A549 (cell line): ENCODE data around the gene SPAG9. TPM values are rescaled to one million over a fixed set of nuclear protein-coding genes. Genes with fewer than 3 reads are reported as not detected.
"Not testable (repeated sequence)": the region's sequence is repeated elsewhere in the genome, so short reads cannot be mapped to it uniquely, and the experiment has no call there.

Experiments
- ATAC-seq, 2 experiments: fragments of 200-7000 bp in 1 of 2; fragments of >200 bp in 1 of 2; cut with Nextera tagmentation in 1 of 2; cut with Tn5 transposase in 1 of 2; 3 replicates each; pipeline versions ENCODE4 v1.8.0 to v1.9.1; 2018 to 2020; ENCODE audit warnings: mild to moderate bottlenecking in 1 of 2, moderate library complexity in 1 of 2
- CTCF ChIA-PET: fragments of 300-600 bp; sonication (Branson Sonifier 250); formaldehyde crosslinking; extraction: SDS; loops from one replicate; lab custom pipeline; 2021; ENCODE audit warnings: antibody characterized with exemption, inconsistent platforms; lab: Yijun Ruan, JAX
- POLR2A ChIA-PET: fragments of 350-600 bp; formaldehyde crosslinking; extraction: SDS; loops from one replicate; lab custom pipeline; 2021; ENCODE audit warnings: antibody characterized with exemption, inconsistent platforms; lab: Yijun Ruan, JAX
- DNase-seq, 2 experiments: peaks; one replicate each; pipeline versions ENCODE4 v3.0.0 to v3.0.0-alpha.2; 2011 to 2016; ENCODE audit warnings: low read depth in 1 of 2, low spot score in 1 of 2
- FAIRE-seq: peaks from 2 replicates; lab custom pipeline; 2011; peaks lifted over from hg19 to GRCh38; lab: Jason Lieb, UNC
- H3K27ac ChIP-seq, 2 experiments: fragments of >200 bp; sonication (Bioruptor Twin); formaldehyde crosslinking; 3 replicates each; pipeline ENCODE4 v1.5.1; 2016 to 2017
- H3K4me1 ChIP-seq: fragments of >200 bp; sonication (Bioruptor Twin); formaldehyde crosslinking; 3 replicates; pipeline ENCODE4 v1.6.1; 2016
- H3K4me2 ChIP-seq: fragments of >200 bp; sonication (Bioruptor Twin); formaldehyde crosslinking; 3 replicates; pipeline ENCODE4 v1.6.1; 2016
- H3K4me3 ChIP-seq: fragments of >200 bp; sonication (Bioruptor Twin); formaldehyde crosslinking; 3 replicates; pipeline ENCODE4 v1.5.1; 2016
- H3K9me3 ChIP-seq: fragments of >200 bp; sonication (Bioruptor Twin); formaldehyde crosslinking; 3 replicates; pipeline ENCODE4 v1.6.1; 2016
- ATOH8 ChIP-seq: fragments of 250-450 bp; sonication (Bioruptor Pico); IDR thresholded peaks from 2 replicates; pipeline ENCODE4 v1.5.0; 2020; ENCODE audit warnings: low read depth, mild to moderate bottlenecking, moderate library complexity
- CHD4 ChIP-seq: fragments of 200-600 bp; sonication (generic); IDR thresholded peaks from 2 replicates; pipeline ENCODE4 v1.6.1; 2016; ENCODE audit warnings: antibody characterized with exemption, mild to moderate bottlenecking, borderline replicate concordance
- EHMT2 ChIP-seq: fragments of 200-600 bp; sonication (generic); IDR thresholded peaks from 2 replicates; pipeline ENCODE4 v1.6.1; 2016; ENCODE audit warnings: antibody characterized with exemption, low read depth, mild to moderate bottlenecking, moderate library complexity
- EP300 ChIP-seq, 2 experiments: fragments of >200 bp; sonication (Bioruptor Twin); formaldehyde crosslinking; IDR thresholded peaks; 2 replicates in 1 of 2; 3 replicates in 1 of 2; pipeline ENCODE4 v1.6.1; 2016 to 2017
- FOSL2 ChIP-seq, 2 experiments: fragments of 450-650 bp in 1 of 2; fragments of >200 bp in 1 of 2; sonication (Bioruptor Twin) in 1 of 2; formaldehyde crosslinking; IDR thresholded peaks; 2 replicates each; pipeline versions ENCODE4 v1.5.0 to v1.6.1; 2016 to 2020; ENCODE audit warnings: mild to moderate bottlenecking in 1 of 2, moderate library complexity in 1 of 2
- GATA3 ChIP-seq: IDR thresholded peaks from 2 replicates; pipeline ENCODE4 v1.6.1; 2012; ENCODE audit warnings: borderline replicate concordance
- HES2 ChIP-seq: fragments of >200 bp; sonication (Bioruptor Twin); formaldehyde crosslinking; IDR thresholded peaks from 2 replicates; pipeline ENCODE4 v1.6.1; 2016
- KDM1A ChIP-seq: fragments of 200-600 bp; sonication (generic); IDR thresholded peaks from 2 replicates; pipeline ENCODE4 v1.6.1; 2016; ENCODE audit warnings: low read depth, mild to moderate bottlenecking
- MAZ ChIP-seq: fragments of 150-350 bp; IDR thresholded peaks from 2 replicates; pipeline ENCODE4 v1.6.1; 2014; ENCODE audit warnings: antibody characterized with exemption, low read depth, low read length, borderline replicate concordance
- MYC ChIP-seq: IDR thresholded peaks from 2 replicates; pipeline ENCODE4 v1.6.1; 2012; ENCODE audit warnings: mild to moderate bottlenecking, inconsistent platforms, low read length, improper control_type of control experiment, borderline replicate concordance
- PBX3 ChIP-seq: IDR thresholded peaks from 2 replicates; pipeline ENCODE4 v1.6.1; 2012
- POLR2A ChIP-seq: IDR thresholded peaks from 2 replicates; pipeline ENCODE4 v1.6.1; 2012; ENCODE audit warnings: mild to moderate bottlenecking, low read length
- RCOR1 ChIP-seq: fragments of 150-350 bp; IDR thresholded peaks from 2 replicates; pipeline ENCODE4 v1.6.1; 2014; ENCODE audit warnings: antibody characterized with exemption, low read length, low read depth
- ZNF302 ChIP-seq: fragments of 250-450 bp; sonication (Bioruptor Pico); IDR thresholded peaks from 2 replicates; pipeline ENCODE4 v1.9.0; 2021; ENCODE audit warnings: inconsistent platforms, mild to moderate bottlenecking, moderate library complexity
- ZSCAN20 ChIP-seq: fragments of 250-450 bp; sonication (Bioruptor Pico); IDR thresholded peaks from 2 replicates; pipeline ENCODE4 v1.8.0; 2022; ENCODE audit warnings: mild to moderate bottlenecking, moderate library complexity
- WGBS: methylation state at CpG from one replicate; pipeline ENCODE4 v1.1.6; 2017; ENCODE audit errors: missing lambda C conversion rate; 5-methylcytosine and 5-hydroxymethylcytosine counted together
- polyA plus RNA-seq, 4 experiments: library from polyadenylated mRNA; depleted of rRNA in 3 of 4; stranded (reverse); fragments of >200 nt; fragmentation: RNase III in 1 of 4; extraction: RNeasy Plus Mini Kit Qiagen cat#74134 plus additional on column Dnase treatment in 1 of 4; gene quantifications; 2 replicates in 3 of 4; 3 replicates in 1 of 4; pipeline ENCODE4 v1.2.3, GENCODE V29; 2011 to 2017

Gene SPAG9
- polyA plus RNA-seq, 2 of the 4 experiments (the other 2 are of a cell fraction): 69.0 to 71.1 TPM

GRCh38 chr17:51083981-51084380 lies 36.7 kb downstream of the SPAG9 start:
- FAIRE-seq: no peak
- POLR2A ChIA-PET: no interaction called here
- no peak for ATAC-seq
- Histone ChIP-seq H3K4me1 (peaks cover 34% of the 10 kb centered on the region), H3K4me2 (peak overlapping the region; percentile 11; the same call in 1 of the 3 replicates), H3K9me3 (no peaks in the 10 kb centered on the region), H3K27ac (peak overlapping the region in 1 of 2 experiments; percentile 57; a peak in 1 of 6 replicates), H3K4me3 (no peak overlapping the region)
- 98% methylated on average over 1 of the region's 1 CpG for WGBS
- TF ChIP-seq HES2 (no peak), PBX3 (no peak), POLR2A (no peak), GATA3 (no peak), FOSL2 (IDR thresholded peaks at IDR 0.05) (no peak), FOSL2 (CRISPR knock-in tag; IDR thresholded peaks at IDR 0.05) (no peak), MYC (no peak), EHMT2 (no peak), KDM1A (no peak), RCOR1 (no peak), CHD4 (no peak)
- DNase-seq: no peak
- CTCF ChIA-PET: interaction anchor here (1.8 to 3.4 kb wide), 2 partner anchors 8 to 69 kb away, joined by 4 to 15 read pairs; partner anchors contain the start of gene NME1

GRCh38 chr17:51083364-51083763 lies 37.3 kb downstream of the SPAG9 start:
- POLR2A ChIA-PET, FAIRE-seq, H3K9me3 ChIP-seq, H3K27ac ChIP-seq, ATAC-seq, DNase-seq, H3K4me2 ChIP-seq, H3K4me3 ChIP-seq: not testable (repeated sequence)
- H3K4me1 ChIP-seq: peaks cover 38% of the 10 kb centered on the region
- WGBS: 80% methylated on average over 7 of the region's 7 CpGs
- CTCF ChIA-PET: interaction anchor here (3.4 kb wide), 1 partner anchor 69 kb away, joined by 15 read pairs; the partner anchor contains the start of gene NME1

- no peak for FAIRE-seq
- ATAC-seq: no peak
- no peak for DNase-seq
- Histone ChIP-seq H3K4me3 (no peak overlapping the region), H3K9me3 (no peaks in the 10 kb centered on the region), H3K27ac (0 out of 6 replicates have a peak overlapping the region, but pooled peaks of 1 of the 2 experiments have one; percentile 3), H3K4me2 (0 out of 3 replicates have a peak overlapping the region, but pooled peaks have one; percentile 9), H3K4me1 (peaks cover 8% of the 10 kb centered on the region)
- 76% methylated on average over 5 of the region's 5 CpGs for WGBS
- ChIA-PET POLR2A (interaction anchor here (1.0 kb wide), 1 partner anchor 213 kb away, joined by 3 read pairs; the partner anchor contains the start of gene TOB1), CTCF (interaction anchor here (0.6 to 2.5 kb wide), 3 partner anchors 22 to 202 kb away, joined by 3 to 11 read pairs (median 5); partner anchors contain the start of gene NME1)
- TF ChIP-seq HES2: no peak
- no peak for TF ChIP-seq FOSL2 (IDR thresholded peaks at IDR 0.05)
- peak; percentile 51 for TF ChIP-seq FOSL2 (CRISPR knock-in tag; IDR thresholded peaks at IDR 0.05)
- TF ChIP-seq ZNF302 (CRISPR knock-in tag): no peak
These were observed 41.6 kb downstream of the SPAG9 start for GRCh38 chr17:51079049-51079448.

- TF ChIP-seq ZSCAN20 (CRISPR knock-in tag) (no peak), ATOH8 (no peak), MAZ (no peak), EP300 (IDR thresholded peaks at IDR 0.05) (no peak)
- TF ChIP-seq, all 56 proteins: peak for 0
- no peak for FAIRE-seq
- peaks cover 8% of the 10 kb centered on the region for H3K4me1 ChIP-seq
- WGBS: 95% methylated on average over 5 of the region's 5 CpGs
- CTCF ChIA-PET: interaction anchor here (0.7 to 2.5 kb wide), 4 partner anchors 10 to 40 kb away, joined by 3 to 11 read pairs (median 4); no protein-coding TSS in a partner anchor
- no peak overlapping the region for H3K4me3 ChIP-seq
- H3K27ac ChIP-seq: no peak overlapping the region
- DNase-seq: no peak
- H3K4me2 ChIP-seq: no peak overlapping the region
- H3K9me3 ChIP-seq: no peaks in the 10 kb centered on the region
- POLR2A ChIA-PET: interaction anchor here (1.0 to 1.1 kb wide), 2 partner anchors 43 to 212 kb away, joined by 3 read pairs; partner anchors contain the start of genes SPAG9 and TOB1
- ATAC-seq: no peak
These were observed 42.6 kb downstream of the SPAG9 start for GRCh38 chr17:51078009-51078592.
